HUDEP-2 (cell line): ENCODE measurements around the gene TUT1.
"Not testable (repeated sequence)": the region's sequence is repeated elsewhere in the genome, so short reads cannot be mapped to it uniquely, and the experiment has no call there.

Experiments
- DNase-seq, 76 experiments: peaks; one replicate each; lab custom pipeline; 2025; ENCODE audit not compliant: unreplicated experiment in 76 of 76; lab: John Stamatoyannopoulos, UW

TUT1 gene

DNA sequence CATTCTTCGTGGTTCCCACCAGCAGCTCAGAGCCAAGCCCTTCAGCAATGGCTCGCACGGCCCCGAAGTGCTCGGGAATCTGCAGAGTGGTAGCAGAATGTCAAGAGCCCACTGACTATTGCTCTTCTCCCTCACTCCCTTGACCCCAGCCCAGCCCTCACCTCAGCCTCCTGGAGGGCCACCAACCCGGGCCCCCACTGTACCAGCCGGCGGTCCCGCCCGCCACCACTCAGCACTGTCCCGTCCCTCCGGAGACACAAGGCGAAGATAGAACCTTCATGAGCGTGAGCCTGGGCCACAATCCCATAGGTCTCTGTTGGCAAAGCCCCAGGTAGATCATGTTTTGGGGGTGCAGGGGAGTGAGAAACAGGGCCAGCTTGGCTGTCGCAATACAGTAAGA lies 14.6 kb upstream of the TUT1 start:
- DNase-seq: no peak

GRCh38 chr11:62605467-62605866 lies 14.1 kb upstream of the TUT1 start:
- no peak for DNase-seq

DNA sequence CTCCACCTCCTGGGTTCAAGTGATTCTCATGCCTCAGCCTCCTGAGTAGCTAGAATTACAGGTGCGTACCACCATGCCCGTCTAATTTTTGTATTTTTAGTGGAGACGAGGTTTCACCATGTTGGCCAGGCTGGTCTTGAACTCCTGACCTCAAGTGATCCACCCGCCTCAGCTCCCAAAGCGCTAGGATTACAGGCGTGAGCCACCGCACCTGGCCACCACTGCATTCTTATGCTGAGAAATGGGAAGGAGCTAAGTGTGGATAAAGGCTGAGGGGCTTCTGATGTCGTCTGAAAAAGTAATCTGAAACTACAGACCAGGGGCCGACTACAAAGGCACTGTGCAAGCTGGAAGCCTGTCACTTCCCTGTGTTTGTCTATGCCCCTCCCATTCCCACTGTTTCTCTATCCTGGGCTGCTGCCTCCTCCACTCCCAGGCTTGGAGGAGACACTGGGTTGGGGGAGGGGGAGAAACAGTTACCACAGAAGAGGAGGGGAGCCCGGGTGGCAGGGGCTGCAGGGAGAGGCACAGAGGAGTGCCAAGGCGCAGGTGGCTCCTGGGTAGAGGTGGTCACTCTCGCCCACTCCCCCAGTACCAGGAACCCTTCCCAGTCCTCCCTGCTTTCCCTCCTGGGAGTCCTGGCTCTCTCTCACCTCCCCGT lies 13.3 kb upstream of the TUT1 start:
- DNase-seq: no peak

DNA sequence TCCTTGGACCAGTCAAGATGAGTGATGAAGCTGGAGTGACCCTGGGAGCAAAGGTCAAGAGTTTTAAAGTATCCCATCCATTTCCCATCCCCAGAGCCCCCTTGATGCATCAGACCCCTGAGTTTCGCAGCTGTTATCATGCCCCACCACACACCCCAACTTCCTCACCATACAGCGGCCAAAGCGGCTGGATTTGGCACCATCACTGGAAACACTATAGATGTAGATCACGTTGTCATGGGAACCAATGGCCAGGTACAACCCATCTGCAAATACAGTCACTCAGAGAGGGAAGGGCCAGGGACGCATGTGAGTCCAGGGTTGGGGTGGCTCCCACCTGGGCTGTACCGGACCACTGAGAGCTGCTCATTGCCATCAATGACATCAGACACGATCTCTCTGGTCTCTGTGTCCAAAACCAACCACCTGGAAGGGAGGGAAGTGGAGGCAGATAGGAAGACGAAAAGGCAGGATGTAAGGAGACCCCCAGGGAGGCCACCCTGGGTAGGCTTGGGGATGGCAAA lies 12.5 kb upstream of the TUT1 start:
- DNase-seq: peak in 7 of 76 experiments; percentile 10 to 40 (median 25)

DNA sequence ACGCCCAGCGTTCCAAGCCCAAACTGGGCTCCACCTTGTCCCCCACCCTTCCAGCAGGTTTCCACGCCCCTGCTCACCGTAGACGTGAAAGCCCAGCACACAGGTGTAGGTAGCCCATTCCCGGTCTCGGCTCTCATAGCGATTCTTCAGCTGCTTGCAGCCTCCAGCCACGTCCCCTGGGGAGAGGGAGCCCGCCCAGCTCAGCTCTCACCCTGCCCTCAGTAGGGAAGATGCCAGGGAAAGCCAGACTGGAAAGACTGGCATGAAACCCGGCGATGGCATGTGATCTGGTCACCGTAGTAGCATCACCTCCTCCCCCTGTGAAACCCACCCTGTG lies 11.7 kb upstream of the TUT1 start:
- DNase-seq: no peak

GRCh38 chr11:62602141-62603071 lies 11.1 kb upstream of the TUT1 start:
- peak in 65 of 76 experiments; percentile 13 to 84 (median 58) for DNase-seq

DNA sequence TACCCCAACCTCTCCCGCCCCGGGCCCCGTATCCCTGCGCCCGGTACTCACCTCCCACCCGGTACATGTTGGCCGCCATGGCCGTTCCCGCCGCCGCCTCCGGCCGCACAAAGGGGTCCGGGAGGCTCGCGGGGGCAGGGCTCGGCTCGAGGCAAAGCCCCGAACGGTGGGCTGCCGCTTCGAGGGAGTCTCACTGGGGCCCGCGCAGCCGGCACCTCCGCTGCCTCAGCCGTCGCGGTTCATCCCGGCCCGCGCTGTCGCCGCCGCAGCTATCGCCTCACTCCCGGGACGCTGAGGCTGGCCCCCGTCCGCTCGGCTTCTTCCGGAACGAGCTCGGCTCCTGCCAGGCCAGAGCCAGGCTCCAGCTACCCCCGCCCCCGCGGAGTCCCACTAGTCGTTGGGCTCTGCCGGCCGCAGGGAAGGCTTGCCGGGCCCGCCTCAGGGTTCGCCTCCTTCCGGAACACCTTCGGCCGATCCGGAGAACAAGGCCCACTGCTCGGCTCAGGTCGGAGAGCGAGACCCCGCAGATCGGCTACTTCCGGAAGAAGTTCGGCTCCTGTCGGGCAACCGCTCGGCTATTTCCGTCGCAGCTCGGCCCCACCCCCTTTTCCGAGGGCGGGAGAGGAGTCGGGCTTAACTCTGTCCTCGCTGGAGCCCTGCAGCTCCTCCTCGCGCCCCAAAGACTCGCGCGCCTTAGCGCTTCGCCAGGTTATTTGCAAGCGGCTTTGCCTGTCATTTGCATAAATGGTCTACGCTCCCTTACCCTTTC lies 10.2 kb upstream of the TUT1 start, which contains the start of gene MTA2:
Gene MTA2 (minus strand): TSS at position 494 of the 769 bp plus-strand sequence. CDS start 415 bp downstream, at position 79.
- DNase-seq: peak in 75 of 76 experiments; percentile 77 to 99 (median 98)

- peak in 20 of 76 experiments; percentile 11 to 54 (median 27) for DNase-seq
Observed at GRCh38 chr11:62601122-62601371, 9.7 kb upstream of the TUT1 start.

- peak in 4 of 76 experiments; percentile 8 to 41 (median 22) for DNase-seq
Observed at GRCh38 chr11:62600367-62601121, 9.2 kb upstream of the TUT1 start.

DNA sequence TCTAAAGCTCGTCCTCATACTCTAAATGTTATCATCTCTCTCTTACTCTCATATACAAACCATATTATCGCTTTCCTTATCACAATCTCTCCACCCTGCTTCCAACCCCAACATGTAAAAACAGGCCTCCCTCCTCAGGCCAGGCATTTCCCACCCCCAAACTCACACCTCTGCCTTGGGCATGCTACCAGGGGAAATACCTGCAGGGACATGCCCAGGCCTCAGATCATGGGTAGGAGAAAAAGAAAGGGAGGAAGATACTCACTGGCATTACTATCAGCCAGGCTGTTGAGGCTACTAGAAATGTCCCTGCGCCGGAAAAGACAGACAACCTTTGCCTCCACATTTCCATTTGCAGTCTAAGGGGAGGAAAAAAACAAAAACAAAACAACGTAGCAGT lies 8.6 kb upstream of the TUT1 start:
- peak in 6 of 76 experiments; percentile 14 to 32 (median 20) for DNase-seq

DNA sequence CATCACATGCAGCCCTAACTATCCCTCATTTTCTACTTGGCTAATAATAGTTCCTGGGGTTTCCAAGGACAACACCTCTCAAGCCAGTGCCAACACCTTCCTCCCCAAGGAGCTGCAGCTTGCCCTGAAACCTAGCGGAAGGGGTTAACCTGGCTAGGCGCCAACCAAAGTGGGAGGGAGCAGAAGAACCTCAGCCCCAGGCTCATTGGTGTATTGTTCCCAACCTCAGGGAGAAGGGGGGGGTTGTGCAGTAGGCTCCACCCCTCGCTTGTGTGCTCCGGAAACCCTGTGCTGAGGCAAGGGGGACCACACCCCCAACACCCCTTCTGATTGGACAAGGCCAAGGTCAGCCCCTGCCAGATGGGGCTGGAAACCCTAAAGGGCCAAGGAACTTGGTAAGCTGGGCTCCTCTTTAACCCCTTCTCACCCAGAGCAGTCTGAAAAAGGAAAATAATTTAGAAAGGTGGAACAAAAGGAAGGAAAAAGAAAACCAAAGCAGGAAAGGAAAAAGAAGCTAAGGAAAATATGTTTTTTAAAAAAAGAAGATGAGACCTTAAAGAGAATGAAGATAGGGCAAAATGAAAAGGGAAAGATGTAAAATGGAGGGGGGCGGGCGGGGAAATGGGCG lies 7.9 kb upstream of the TUT1 start:
- DNase-seq: peak in 75 of 76 experiments; percentile 23 to 99 (median 97)

GRCh38 chr11:62595124-62595523 lies 3.8 kb upstream of the TUT1 start:
- no peak for DNase-seq

DNA sequence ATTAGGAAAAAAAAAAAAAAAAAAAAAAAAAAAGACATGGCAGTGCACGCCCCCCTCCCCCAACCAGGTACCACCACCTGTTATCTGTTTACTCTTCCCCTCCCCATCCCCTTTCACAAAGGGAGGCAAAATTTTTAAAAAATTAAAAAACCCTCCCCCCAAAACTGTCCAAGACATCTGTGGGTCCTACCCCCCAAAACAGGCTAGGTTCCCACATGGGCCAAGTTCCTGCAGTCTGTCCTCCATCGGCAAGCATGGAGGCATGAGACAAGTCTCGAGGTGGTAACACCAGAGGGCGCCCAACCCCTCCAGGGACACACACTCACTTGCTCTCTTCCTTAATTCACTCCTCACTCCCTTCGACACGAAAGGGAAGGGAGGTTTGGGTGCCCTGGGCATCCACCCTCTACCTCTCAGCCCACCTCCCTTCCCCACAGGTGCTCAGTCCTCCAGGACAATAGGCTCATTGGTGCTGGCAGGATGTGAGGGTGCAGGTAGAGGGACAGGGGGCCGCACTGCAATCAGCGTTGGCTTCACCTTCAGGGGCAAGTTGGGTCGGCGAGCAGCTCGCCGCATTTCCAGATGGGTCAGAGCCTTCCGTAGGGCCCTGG lies 2.2 kb upstream of the TUT1 start:
- peak in 70 of 76 experiments; percentile 23 to 87 (median 70) for DNase-seq

DNA sequence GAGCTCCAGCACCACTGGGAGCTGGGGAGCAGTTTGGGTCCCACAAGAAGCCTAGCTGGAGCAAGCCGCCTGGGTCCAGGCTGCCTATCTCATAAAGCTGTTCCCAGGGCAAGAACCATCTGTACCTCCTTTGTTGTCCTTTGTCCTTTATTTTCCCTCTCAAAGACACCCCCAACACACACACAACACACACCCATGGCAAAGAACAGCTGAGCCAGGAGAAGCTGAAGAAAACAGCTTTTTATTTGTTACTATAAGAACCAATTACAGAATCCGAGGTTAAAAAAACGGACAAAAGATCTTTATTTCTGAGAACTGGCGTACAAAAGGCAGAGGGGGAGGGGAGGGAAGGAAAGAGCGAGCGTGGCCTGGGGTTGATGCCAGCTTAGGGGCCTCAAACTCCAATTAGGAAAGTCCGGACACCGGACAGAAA lies 1.7 kb upstream of the TUT1 start:
- no peak for DNase-seq

- peak in 39 of 76 experiments; percentile 14 to 70 (median 53) for DNase-seq
Observed at GRCh38 chr11:62592146-62592815, 958 bp upstream of the TUT1 start.

- DNase-seq: peak in 19 of 76 experiments; percentile 1 to 48 (median 16)
Observed at GRCh38 chr11:62588966-62589637, 2.2 kb downstream of the TUT1 start.

DNA sequence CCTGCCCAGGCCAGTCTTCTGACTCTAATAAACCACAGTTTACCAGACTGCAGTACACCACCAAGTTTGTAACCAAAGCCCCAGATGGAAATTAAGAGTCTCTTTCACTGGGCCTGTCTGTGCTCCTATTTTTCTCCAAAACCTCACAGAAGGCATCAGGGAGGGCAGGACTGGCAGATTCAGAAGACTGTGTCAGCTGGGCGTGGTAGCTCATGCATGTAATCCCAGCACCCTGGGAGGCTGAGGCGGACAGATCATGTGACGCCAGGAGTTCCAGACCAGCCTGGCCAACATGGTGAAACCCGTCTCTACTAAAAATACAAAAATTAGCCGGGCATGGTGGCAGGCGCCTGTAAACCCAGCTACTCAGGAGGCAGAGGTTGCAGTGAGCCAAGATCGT lies 6.0 kb downstream of the TUT1 start:
- DNase-seq: not testable (repeated sequence)

GRCh38 chr11:62581735-62582134 lies 9.6 kb downstream of the TUT1 start:
- not testable (repeated sequence) for DNase-seq
